HG02981 (cell line): ENCODE results near the gene DLG3.
"Not testable (repeated sequence)": the region's sequence is repeated elsewhere in the genome, so short reads cannot be mapped to it uniquely, and the experiment has no call there.

Experiments used
- ATAC-seq: cut with Tn5 transposase; IDR thresholded peaks from one replicate; pipeline ENCODE4 v1.9.1; 2021; ENCODE audit warnings: mild to moderate bottlenecking, moderate library complexity; ENCODE audit not compliant: unreplicated experiment

DLG3 gene

GRCh38 chrX:70444326-70444945 is at the start of gene DLG3:
Gene DLG3 (plus strand): TSS chrX:70444835. CDS start chrX:70445202, 367 bp downstream.
- ATAC-seq: no peak

GRCh38 chrX:70398899-70399298 is 45.7 kb upstream of the DLG3 start:
- no peak for ATAC-seq

DNA sequence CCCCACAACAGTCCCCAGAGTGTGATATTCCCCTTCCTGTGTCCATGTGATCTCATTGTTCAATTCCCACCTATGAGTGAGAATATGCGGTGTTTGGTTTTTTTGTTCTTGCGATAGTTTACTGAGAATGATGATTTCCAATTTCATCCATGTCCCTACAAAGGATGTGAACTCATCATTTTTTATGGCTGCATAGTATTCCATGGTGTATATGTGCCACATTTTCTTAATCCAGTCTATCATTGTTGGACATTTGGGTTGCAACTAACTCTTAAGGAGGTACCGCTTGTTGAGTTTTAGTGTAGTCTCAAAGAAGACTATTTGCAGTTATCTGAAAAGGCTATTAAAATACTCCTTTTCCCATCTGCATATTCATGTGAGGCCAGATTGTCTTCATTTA is 44.5 kb upstream of the DLG3 start:
- ATAC-seq: not testable (repeated sequence)

GRCh38 chrX:70402721-70403120 is 41.9 kb upstream of the DLG3 start:
- no peak for ATAC-seq

DNA sequence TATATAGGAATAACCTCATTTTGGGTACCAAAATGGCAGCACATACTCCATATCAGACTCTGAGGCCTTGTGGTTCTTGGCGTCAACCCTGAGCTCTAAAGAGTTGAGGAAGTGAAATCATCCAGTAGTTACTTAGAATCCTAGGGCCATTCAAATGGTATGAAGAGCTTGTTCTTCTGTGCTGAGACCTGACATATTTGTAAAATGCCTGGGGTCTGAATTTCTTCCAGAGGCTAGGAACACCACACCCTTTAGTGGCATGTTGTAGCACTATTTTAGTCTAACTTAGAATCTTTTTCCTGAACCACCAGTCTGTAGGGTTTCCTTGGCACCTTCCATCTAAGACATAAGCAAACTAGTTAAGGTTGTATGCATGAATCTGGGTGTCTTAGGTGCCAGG is 39.6 kb upstream of the DLG3 start:
- ATAC-seq: no peak

- ATAC-seq: no peak
Measured at GRCh38 chrX:70410921-70411320, 33.7 kb upstream of the DLG3 start.

GRCh38 chrX:70411475-70411874 is 33.2 kb upstream of the DLG3 start:
- no peak for ATAC-seq

DNA sequence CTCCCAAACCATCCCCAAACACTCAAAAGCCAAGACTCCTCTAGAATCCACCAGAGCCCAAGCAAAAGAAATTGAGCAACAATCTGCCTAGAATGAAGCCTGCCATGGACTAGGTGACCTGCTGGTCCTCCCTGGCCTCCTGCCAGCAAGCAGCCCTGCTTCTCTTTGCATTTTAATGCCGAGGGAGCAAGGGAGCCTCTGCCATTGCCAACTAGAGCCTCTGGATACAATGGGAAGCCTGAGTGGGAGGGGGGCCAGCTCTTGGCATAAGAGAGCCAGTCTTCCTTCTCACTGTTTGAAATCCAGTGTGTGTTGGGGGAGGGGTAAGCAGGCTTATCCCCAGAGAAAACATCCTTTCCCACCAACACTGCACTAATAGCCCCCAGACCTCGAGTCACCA is 23.0 kb upstream of the DLG3 start:
- ATAC-seq: no peak

- no peak for ATAC-seq
Measured at GRCh38 chrX:70422851-70423341, 21.7 kb upstream of the DLG3 start, which contains the start of gene GDPD2. Gene GDPD2 (plus strand): TSS chrX:70423314. CDS start chrX:70424985, 1,671 bp downstream.

GRCh38 chrX:70423936-70424675 is 20.5 kb upstream of the DLG3 start:
- no peak for ATAC-seq

- ATAC-seq: no peak
Measured at GRCh38 chrX:70424801-70425200, 19.8 kb upstream of the DLG3 start.

- no peak for ATAC-seq
Measured at GRCh38 chrX:70426286-70427278, 18.1 kb upstream of the DLG3 start.

GRCh38 chrX:70427365-70427764 is 17.3 kb upstream of the DLG3 start:
- ATAC-seq: no peak

DNA sequence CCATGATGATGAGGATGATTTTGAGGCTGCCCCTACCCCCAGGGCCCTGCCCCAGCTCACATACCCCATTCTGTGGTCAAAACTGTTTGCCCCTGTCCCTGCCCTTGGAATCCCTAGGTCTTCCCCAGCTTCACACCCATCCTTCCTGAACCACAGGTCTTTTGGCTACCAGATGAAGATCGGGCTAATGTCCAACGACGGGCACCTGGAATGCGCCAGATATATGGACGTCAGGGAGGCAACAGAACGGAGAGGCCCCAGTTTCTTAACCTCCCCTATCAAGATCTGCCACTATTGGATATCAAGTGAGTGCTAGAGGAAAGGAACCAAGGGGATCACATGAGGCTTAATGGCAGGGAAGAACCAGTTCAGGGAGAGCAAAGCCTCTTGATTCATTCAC is 14.9 kb upstream of the DLG3 start:
- no peak for ATAC-seq

GRCh38 chrX:70432936-70433847 is 11.4 kb upstream of the DLG3 start:
- ATAC-seq: no peak

DNA sequence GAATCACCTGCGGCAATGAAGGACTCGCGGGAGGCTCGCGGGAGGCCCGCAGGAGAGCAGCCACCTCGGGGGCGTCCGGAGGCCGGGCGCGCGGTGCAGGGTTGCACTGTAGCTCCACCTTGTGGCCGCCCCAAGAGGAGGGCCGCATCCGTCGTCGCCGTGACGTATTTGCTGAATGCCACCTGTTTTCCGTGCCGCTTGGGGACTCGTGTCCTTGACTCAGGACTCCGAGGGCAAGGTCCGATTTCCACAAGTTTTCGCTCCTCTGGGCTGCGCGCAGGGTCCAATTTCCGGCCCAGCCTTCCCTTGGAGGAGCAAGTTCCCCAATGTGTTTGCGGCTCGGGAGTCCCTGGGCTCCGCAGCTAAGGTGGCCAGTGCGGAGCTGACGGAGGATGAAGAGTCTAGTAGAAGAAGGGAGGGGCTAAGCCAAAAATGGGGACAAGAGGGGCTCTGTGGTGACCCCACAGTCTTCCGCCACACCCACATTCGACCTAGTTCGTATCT is 10.7 kb upstream of the DLG3 start:
- peak; percentile 62 for ATAC-seq

- ATAC-seq: peak; percentile 50
Measured at GRCh38 chrX:70434352-70434866, 10.2 kb upstream of the DLG3 start.

GRCh38 chrX:70434914-70435586 is 9.6 kb upstream of the DLG3 start:
- no peak for ATAC-seq

- no peak for ATAC-seq
Measured at GRCh38 chrX:70436343-70436742, 8.3 kb upstream of the DLG3 start.
